ENCODE data around the gene TRIM7.

DNA sequence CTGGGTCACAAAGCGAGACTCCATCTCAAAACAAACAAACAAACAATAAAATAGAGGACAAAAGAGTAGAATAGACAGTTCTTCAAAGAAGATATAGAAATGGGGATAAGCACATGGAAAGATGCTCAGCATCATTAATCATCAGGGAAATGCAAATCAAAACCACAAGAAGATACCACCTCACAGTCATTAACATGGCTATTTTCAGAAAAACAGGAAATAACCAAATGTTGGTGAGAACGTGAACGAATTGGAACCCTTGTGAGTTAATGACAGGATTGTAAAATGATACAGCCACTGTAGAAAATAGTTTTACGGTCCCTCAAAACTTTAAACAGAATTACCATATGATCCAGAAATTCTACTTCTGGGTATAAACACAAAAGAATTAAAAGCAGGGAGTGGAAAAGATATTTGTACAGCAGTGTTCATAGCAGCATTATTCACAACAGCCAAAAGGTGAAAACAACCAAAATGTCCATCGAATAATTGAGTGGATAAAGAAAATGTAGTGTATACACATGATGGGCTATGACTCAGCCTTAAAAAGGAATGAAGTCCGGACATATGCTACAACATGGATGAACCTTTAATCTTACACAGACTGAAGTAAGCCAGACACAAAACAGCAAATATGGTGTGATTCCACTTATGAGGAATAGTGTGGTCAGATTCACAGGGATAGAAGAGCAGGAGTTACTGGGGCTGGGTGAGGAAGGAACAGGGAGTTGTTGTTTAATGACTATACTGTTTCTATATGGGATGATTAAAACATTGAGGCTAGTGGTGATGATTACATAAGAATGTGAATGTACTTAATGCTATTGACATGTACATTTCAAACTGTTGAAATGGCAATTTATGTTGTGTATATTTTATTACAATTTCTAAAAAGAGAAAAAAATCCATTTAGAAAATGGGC, 37.9 kb downstream of the TRIM7 start:
- TF ChIP-seq, protein P1, sequence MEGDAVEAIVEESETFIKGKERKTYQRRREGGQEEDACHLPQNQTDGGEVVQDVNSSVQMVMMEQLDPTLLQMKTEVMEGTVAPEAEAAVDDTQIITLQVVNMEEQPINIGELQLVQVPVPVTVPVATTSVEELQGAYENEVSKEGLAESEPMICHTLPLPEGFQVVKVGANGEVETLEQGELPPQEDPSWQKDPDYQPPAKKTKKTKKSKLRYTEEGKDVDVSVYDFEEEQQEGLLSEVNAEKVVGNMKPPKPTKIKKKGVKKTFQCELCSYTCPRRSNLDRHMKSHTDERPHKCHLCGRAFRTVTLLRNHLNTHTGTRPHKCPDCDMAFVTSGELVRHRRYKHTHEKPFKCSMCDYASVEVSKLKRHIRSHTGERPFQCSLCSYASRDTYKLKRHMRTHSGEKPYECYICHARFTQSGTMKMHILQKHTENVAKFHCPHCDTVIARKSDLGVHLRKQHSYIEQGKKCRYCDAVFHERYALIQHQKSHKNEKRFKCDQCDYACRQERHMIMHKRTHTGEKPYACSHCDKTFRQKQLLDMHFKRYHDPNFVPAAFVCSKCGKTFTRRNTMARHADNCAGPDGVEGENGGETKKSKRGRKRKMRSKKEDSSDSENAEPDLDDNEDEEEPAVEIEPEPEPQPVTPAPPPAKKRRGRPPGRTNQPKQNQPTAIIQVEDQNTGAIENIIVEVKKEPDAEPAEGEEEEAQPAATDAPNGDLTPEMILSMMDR (IDR thresholded peaks at IDR 0.05) = no peak
- TF ChIP-seq POLR2A (IDR thresholded peaks at IDR 0.05) = no peak
